ENCODE results near the gene OR52I2. TPM values are rescaled to one million over a fixed set of nuclear protein-coding genes. Genes with fewer than 3 reads are reported as not detected.

The OR52I2 gene
- total and polyA plus RNA-seq, 2 donors (not counting 1 experiment from before 2014, with no cell fraction given): not detected

DNA sequence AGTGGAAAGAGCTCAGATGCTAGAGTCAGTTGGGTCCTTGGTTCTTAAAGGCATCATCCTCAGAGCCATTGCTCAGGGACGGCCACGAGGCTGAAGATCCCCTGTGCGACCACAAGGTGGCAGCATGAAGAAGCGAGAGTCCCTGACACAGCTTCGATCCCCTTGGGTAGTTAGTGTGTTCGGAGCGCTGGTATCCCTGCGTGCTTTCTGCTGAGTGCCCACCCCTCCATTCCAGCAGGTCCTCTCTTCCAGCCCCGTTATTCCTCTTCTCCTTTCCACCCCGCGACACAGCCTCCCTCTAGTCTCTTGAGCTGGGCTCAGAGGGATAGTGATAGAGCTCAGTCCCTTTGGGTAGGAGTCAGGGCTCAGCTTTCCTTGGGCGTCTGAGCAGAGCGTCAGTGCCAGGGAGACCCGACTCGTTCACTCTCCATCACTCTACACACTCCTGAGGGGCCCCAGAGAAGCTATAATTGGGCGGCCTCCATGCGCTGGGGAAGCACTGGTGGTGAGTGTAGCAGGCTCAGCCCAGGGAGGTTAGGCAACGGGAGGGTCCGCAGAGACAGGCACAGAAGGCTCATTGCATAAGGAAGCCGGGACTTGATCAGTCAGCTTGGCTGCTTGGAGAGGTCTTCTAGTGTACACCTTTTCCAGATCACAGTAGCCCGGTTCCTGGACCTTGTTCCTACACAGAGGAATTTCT is 55.6 kb downstream of the OR52I2 start, which contains the start of gene OR51D1:
OR51D1 (plus strand) TSS at position 516 of the 700 bp plus-strand sequence. CDS start 2,314 bp downstream, outside the sequence.
- Histone ChIP-seq H3K4me2 (replicated peaks; ENCODE audit: low read depth, low read length, poor library complexity, severe bottlenecking) (peak within 1 kb of the TSS; percentile 58), H3K27ac (ENCODE audit: low read length in 2 of 2) (no peak within 1 kb of the TSS), H3K9me3 (ENCODE audit: control extremely low read depth in 1 of 3, control insufficient read depth in 2 of 3, insufficient read depth in 1 of 3, low read length in 2 of 3) (peaks cover 0 to 5% (median 0%) of the 10 kb centered on the region in 3 donors), H3K36me3 (replicated peaks in 1 of 2; ENCODE audit: control extremely low read depth in 1 of 2, control insufficient read depth in 1 of 2, extremely low read depth in 1 of 2, insufficient read depth in 2 of 2, low read length in 1 of 2) (no peaks in the 10 kb centered on the region), H3K9ac (ENCODE audit: low read length) (no peak within 1 kb of the TSS), H3K4me1 (ENCODE audit: control insufficient read depth in 2 of 2, insufficient read depth in 2 of 2, low read length in 2 of 2) (peaks cover 0 to 3% of the 10 kb centered on the region in 2 donors), H3K79me2 (ENCODE audit: control insufficient read depth, insufficient read depth, low read length) (no peaks in the 10 kb centered on the region), H3K4me3 (ENCODE audit: control extremely low read depth in 1 of 5, extremely low read depth in 1 of 5, insufficient read depth in 1 of 5, low read depth in 2 of 5, low read length in 4 of 5) (no peak within 1 kb of the TSS), H2AFZ (ENCODE audit: insufficient read depth, low read depth, low read length, poor library complexity, severe bottlenecking) (peak within 1 kb of the TSS; percentile 52), H3K27me3 (replicated peaks in 1 of 4; ENCODE audit: control extremely low read depth in 1 of 4, control insufficient read depth in 3 of 4, insufficient read depth in 4 of 4, low read length in 3 of 4) (peaks cover 0 to 10% (median 5%) of the 10 kb centered on the region in 4 experiments), H4K20me1 (ENCODE audit: control insufficient read depth, insufficient read depth, low read length, poor library complexity, severe bottlenecking) (no peaks in the 10 kb centered on the region)
- Mint-ChIP-seq H3K9me3 (ENCODE audit: insufficient read depth) (no peaks in the 10 kb centered on the region), H3K4me1 (no peaks in the 10 kb centered on the region), H3K27me3 (peaks cover 13% of the 10 kb centered on the region), H3K27ac (no peak within 1 kb of the TSS), H3K4me3 (no peak within 1 kb of the TSS)
- intact Hi-C loops (cut with micrococcal nuclease): loop anchor here (2.0 to 5.0 kb wide), 2 partner anchors 1254 to 1715 kb away; no protein-coding TSS in a partner anchor
- ChIA-PET CTCF (interaction anchor here (0.5 to 3.1 kb wide), 27 partner anchors 8 to 1717 kb away, joined by 3 to 24 read pairs (median 5); partner anchors contain the start of genes OR52N2 and TRIM68), POLR2A (no interaction called here)
- TF ChIP-seq EZH2 (IDR thresholded peaks at IDR 0.05; ENCODE audit: borderline replicate concordance, insufficient read depth, low read depth, low read length, poor library complexity, severe bottlenecking): no peak
- TF ChIP-seq, protein P1, sequence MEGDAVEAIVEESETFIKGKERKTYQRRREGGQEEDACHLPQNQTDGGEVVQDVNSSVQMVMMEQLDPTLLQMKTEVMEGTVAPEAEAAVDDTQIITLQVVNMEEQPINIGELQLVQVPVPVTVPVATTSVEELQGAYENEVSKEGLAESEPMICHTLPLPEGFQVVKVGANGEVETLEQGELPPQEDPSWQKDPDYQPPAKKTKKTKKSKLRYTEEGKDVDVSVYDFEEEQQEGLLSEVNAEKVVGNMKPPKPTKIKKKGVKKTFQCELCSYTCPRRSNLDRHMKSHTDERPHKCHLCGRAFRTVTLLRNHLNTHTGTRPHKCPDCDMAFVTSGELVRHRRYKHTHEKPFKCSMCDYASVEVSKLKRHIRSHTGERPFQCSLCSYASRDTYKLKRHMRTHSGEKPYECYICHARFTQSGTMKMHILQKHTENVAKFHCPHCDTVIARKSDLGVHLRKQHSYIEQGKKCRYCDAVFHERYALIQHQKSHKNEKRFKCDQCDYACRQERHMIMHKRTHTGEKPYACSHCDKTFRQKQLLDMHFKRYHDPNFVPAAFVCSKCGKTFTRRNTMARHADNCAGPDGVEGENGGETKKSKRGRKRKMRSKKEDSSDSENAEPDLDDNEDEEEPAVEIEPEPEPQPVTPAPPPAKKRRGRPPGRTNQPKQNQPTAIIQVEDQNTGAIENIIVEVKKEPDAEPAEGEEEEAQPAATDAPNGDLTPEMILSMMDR (IDR thresholded peaks at IDR 0.05): peak; percentile 92
- ATAC-seq (ENCODE audit: low read depth) (peak; percentile 73), DNase-seq (peak; percentile 71)
- whole genome bisulfite sequencing (ENCODE audit: insufficient coverage): 55% methylated on average over 12 of the region's 21 CpGs

DNA sequence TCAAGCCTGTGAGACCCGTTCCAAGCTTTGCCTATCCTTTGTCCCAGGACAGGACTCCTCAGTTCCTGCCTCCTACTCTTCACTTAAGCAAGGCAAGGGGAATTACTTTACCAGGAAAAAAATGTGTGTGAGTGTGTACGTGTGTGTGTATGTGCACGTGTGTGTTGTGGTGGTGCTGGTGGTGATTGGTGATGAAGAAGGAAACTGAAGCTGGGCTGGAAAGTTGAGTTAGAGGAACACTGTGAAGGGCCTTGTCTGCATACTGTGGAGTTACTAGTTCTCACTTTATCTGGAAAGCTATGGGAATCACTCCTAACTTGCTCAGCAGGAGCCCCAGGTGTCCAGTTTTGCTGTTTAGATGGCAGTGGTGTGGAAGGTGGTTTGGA is 56.1 kb downstream of the OR52I2 start:
- Mint-ChIP-seq H3K4me3 (no peak overlapping the region), H3K4me1 (no peaks in the 10 kb centered on the region), H3K9me3 (ENCODE audit: insufficient read depth) (no peaks in the 10 kb centered on the region), H3K27me3 (peaks cover 17% of the 10 kb centered on the region), H3K27ac (no peak overlapping the region)
- no peaks in the 10 kb centered on the region for H3K36me3 ChIP-seq (replicated peaks in 1 of 2; ENCODE audit: control extremely low read depth in 1 of 2, control insufficient read depth in 1 of 2, extremely low read depth in 1 of 2, insufficient read depth in 2 of 2, low read length in 1 of 2)
- no peak overlapping the region for H3K4me3 ChIP-seq (ENCODE audit: control extremely low read depth in 1 of 5, extremely low read depth in 1 of 5, insufficient read depth in 1 of 5, low read depth in 2 of 5, low read length in 4 of 5)
- ChIA-PET CTCF (interaction anchor here (0.5 to 3.1 kb wide), 18 partner anchors 8 to 1716 kb away, joined by 3 to 24 read pairs (median 5); partner anchors contain the start of gene OR52N2), POLR2A (no interaction called here)
- TF ChIP-seq EZH2 (IDR thresholded peaks at IDR 0.05; ENCODE audit: borderline replicate concordance, insufficient read depth, low read depth, low read length, poor library complexity, severe bottlenecking): no peak
- TF ChIP-seq, protein P1 (IDR thresholded peaks at IDR 0.05): no peak
- H3K9me3 ChIP-seq (ENCODE audit: control extremely low read depth in 1 of 3, control insufficient read depth in 2 of 3, insufficient read depth in 1 of 3, low read length in 2 of 3): peaks cover 0 to 5% (median 0%) of the 10 kb centered on the region in 3 donors
- intact Hi-C loops (cut with micrococcal nuclease): loop anchor here (2.0 to 5.0 kb wide), 2 partner anchors 1253 to 1715 kb away; no protein-coding TSS in a partner anchor
- DNase-seq: no peak
- H3K4me1 ChIP-seq (ENCODE audit: control insufficient read depth in 2 of 2, insufficient read depth in 2 of 2, low read length in 2 of 2): peaks cover 0 to 3% of the 10 kb centered on the region in 2 donors
- no peak overlapping the region for H2AFZ ChIP-seq (ENCODE audit: insufficient read depth, low read depth, low read length, poor library complexity, severe bottlenecking)
- H4K20me1 ChIP-seq (ENCODE audit: control insufficient read depth, insufficient read depth, low read length, poor library complexity, severe bottlenecking): no peaks in the 10 kb centered on the region
- 73% methylated on average over 2 of the region's 3 CpGs for WGBS (ENCODE audit: insufficient coverage)
- H3K27me3 ChIP-seq (replicated peaks in 1 of 4; ENCODE audit: control extremely low read depth in 1 of 4, control insufficient read depth in 3 of 4, insufficient read depth in 4 of 4, low read length in 3 of 4): peaks cover 0 to 10% (median 5%) of the 10 kb centered on the region in 4 experiments
- H3K9ac ChIP-seq (ENCODE audit: low read length): no peak overlapping the region
- H3K79me2 ChIP-seq (ENCODE audit: control insufficient read depth, insufficient read depth, low read length): no peaks in the 10 kb centered on the region
- H3K4me2 ChIP-seq (replicated peaks; ENCODE audit: low read depth, low read length, poor library complexity, severe bottlenecking): no peak overlapping the region
- ATAC-seq (ENCODE audit: low read depth): no peak
- H3K27ac ChIP-seq (ENCODE audit: low read length in 2 of 2): no peak overlapping the region
